SK-N-MC (cell line): ENCODE results near the gene SLAMF1.

Experiments
- DNase-seq: peaks from one replicate; pipeline ENCODE4 v3.0.0-alpha.2; 2011; ENCODE audit warnings: low read depth, low spot score
- H3K27ac ChIP-seq: fragments of 200-600 bp; sonication (generic); 2 replicates; pipeline ENCODE4 v1.5.1; 2016; ENCODE audit warnings: mixed run types
- H3K36me3 ChIP-seq: fragments of 200-600 bp; sonication (generic); 2 replicates; pipeline ENCODE4 v1.6.1; 2017; ENCODE audit warnings: antibody characterized with exemption, low read length, mixed read lengths; ENCODE audit not compliant: insufficient read depth
- H3K4me3 ChIP-seq: fragments of 200-600 bp; sonication (generic); 2 replicates; pipeline ENCODE4 v1.5.1; 2016
- H3K9ac ChIP-seq: fragments of 200-600 bp; sonication (generic); 2 replicates; pipeline ENCODE4 v1.8.0; 2017; ENCODE audit warnings: mixed run types, mixed read lengths; ENCODE audit not compliant: insufficient read length
- H3K9me3 ChIP-seq: fragments of 200-600 bp; sonication (generic); 2 replicates; pipeline ENCODE4 v1.6.1; 2017; ENCODE audit warnings: low read depth, mild to moderate bottlenecking, antibody characterized with exemption, low read length, moderate library complexity, mixed read lengths
- EZH2 ChIP-seq: fragments of 200-600 bp; sonication (generic); IDR thresholded peaks from one replicate; pipeline ENCODE4 v1.6.1; 2017; ENCODE audit warnings: antibody characterized with exemption
- FOXP2 ChIP-seq: optimal IDR thresholded peaks from 2 replicates; pipeline ENCODE3; 2011; ENCODE audit warnings: mild to moderate bottlenecking, moderate library complexity; ENCODE audit not compliant: insufficient read depth; ENCODE audit errors: extremely low read length, control extremely low read depth
- POLR2AphosphoS5 ChIP-seq: IDR thresholded peaks from 2 replicates; pipeline ENCODE4 v1.6.1; 2012; ENCODE audit warnings: mild to moderate bottlenecking, low read depth, low read length, borderline replicate concordance

Gene SLAMF1

GRCh38 chr1:160638540-160638857, 8.3 kb downstream of the SLAMF1 start:
- Histone ChIP-seq H3K4me3 (no peak overlapping the region), H3K9ac (no peak overlapping the region), H3K36me3 (no peaks in the 10 kb centered on the region), H3K27ac (no peak overlapping the region), H3K9me3 (no peaks in the 10 kb centered on the region)
- no peak for DNase-seq
- TF ChIP-seq FOXP2, result no peak
- TF ChIP-seq POLR2AphosphoS5, result no peak
- TF ChIP-seq EZH2, result no peak

DNA sequence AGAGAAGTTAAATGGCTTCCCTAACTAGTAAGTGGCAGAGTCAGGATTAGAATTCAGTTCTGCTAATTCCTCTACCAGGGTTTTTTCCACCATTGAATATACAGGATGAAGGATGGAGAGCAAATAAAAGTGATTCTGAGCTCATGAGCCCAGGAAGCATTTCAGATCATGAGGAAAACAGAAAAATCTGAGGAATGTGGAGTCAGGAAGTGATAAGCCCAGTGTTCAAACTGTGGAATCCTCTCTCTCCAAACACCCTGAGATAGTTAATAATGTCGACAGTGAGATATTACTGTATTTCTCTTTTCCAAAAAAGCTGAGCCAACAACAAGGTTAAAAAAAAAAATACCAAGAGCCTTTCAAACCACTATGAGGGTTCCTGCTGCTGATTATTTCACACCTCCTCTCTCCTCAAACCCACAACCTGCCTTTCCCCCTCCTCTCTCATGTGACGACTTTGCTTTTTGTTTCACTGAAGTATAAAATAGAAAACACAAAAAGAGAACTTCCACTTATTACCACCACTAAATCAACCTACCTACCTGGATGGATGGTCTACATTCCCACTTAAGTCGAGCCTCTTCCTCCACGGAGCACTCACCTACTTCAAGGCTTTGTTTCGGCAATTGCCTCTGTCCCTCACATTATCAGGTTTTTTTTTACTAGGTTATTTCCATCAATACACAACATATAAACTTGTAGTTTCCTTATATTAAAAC, 8.9 kb downstream of the SLAMF1 start:
- Histone ChIP-seq H3K9ac (no peak overlapping the region), H3K36me3 (no peaks in the 10 kb centered on the region), H3K4me3 (no peak overlapping the region), H3K27ac (no peak overlapping the region), H3K9me3 (no peaks in the 10 kb centered on the region)
- TF ChIP-seq FOXP2, result no peak
- no peak for TF ChIP-seq EZH2
- TF ChIP-seq POLR2AphosphoS5, result no peak
- no peak for DNase-seq

DNA sequence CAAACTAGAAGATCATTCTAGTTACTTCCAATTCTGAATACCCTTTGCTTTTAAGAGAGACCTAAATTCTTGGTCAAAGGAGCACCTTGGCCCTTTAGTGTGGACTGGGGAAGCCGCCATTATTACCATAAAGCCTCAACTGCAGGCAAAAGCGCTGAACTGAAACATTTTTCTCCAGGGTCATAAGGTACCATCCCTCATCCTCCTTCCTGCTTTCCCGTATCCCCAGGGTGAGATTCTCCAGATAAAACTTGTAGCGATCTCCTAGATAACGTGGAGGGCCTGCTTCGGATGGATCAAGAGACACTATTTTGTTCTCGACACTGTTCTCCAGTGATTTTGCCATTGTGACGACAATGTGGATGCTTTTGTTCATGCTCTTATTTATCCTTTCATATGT, 9.8 kb downstream of the SLAMF1 start:
- Histone ChIP-seq H3K9ac (no peak overlapping the region), H3K9me3 (no peaks in the 10 kb centered on the region), H3K36me3 (no peaks in the 10 kb centered on the region), H3K27ac (no peak overlapping the region), H3K4me3 (no peak overlapping the region)
- DNase-seq, result no peak
- TF ChIP-seq EZH2, result no peak
- no peak for TF ChIP-seq POLR2AphosphoS5
- no peak for TF ChIP-seq FOXP2

DNA sequence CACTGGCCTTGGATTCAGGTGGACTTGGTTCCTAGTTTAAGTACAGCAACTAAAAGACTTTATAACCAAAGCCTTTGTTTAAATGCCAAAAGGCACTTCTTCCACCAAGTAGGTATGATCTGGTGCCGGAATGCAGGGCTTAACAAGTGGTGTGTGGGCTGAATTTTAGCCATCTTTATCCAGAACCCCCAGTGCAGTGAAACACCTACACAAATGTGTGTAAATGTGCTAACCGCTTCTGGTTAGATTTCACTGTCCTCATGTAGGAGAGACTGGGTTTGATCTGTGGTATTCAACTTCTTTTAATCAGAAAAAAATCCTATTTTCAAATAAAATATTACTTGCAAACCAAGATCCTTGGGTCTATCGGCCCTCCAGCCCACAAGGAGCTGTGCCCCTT, 10.3 kb downstream of the SLAMF1 start:
- H3K9ac ChIP-seq, result no peak overlapping the region
- H3K27ac ChIP-seq, result no peak overlapping the region
- H3K4me3 ChIP-seq, result no peak overlapping the region
- DNase-seq, result no peak
- TF ChIP-seq POLR2AphosphoS5 (no peak), EZH2 (no peak), FOXP2 (no peak)
- no peaks in the 10 kb centered on the region for H3K36me3 ChIP-seq
- H3K9me3 ChIP-seq, result no peaks in the 10 kb centered on the region

DNA sequence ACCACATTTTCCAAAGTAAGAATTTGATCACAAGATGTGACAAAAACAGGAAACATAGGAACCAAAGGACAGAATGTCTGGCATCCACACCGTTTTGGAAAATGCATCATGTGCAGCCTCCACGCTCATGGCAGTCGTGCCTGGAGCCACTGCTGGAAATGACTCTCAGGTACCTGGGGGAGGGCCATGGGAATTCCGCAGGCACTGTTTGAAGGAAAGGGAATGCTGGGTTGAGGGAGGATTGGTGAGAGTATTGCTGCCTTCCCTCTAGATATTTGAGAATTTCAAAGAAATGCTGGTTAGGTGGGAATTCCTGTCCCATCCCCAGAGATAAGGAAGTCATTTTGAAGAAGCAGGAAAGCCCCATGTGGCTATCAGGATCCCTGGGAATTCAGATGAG, 10.8 kb downstream of the SLAMF1 start:
- Histone ChIP-seq H3K9me3 (no peaks in the 10 kb centered on the region), H3K9ac (no peak overlapping the region), H3K4me3 (no peak overlapping the region), H3K27ac (no peak overlapping the region), H3K36me3 (no peaks in the 10 kb centered on the region)
- DNase-seq, result no peak
- TF ChIP-seq EZH2 (no peak), FOXP2 (no peak), POLR2AphosphoS5 (no peak)

DNA sequence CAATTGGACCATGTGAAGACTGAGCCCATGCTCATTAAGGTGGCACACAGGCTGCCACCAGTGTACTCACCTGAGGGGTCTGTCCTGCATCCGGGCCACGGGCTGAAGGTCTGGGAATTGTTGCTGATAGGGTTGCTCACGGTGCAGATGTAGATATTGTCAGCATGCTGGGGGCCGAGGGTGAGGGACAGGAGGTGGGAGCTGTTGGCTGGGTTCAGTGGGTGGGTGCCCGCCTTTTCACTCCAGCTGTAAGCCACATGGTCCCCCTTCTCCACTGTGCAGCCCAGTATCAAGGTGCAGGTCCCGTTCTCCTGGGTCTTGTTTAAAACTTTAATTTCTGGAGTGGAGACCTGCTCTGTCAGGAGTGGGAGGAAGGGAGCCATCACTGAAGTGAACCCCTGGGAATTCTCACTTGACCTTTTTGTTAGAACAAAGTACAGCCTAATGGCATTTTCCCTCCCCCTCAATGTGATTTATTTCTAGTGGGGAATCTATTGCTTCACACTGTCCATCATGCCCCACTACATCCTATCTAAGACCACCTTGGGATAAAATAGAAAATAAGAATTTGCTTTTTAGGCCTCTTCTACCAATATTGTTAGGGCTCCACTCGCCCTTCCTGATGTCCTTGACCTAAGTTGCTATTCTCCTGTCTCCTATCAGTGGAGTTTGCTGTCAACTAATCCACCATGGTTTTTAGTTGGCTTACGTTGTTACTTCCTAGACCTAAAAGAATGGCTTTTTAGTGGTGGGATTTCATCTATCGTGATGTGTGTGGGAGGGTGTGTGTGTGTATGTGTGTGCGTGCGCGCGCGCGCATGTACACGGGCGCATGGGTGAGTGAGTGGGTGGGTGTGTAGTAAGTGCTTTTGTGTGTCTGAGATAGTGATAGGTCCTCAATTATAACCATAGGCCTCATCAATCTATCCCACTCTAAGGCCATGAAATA, 12.0 kb downstream of the SLAMF1 start:
- no peak overlapping the region for H3K27ac ChIP-seq
- no peak for DNase-seq
- H3K4me3 ChIP-seq, result no peak overlapping the region
- TF ChIP-seq POLR2AphosphoS5, result no peak
- H3K36me3 ChIP-seq, result no peaks in the 10 kb centered on the region
- no peaks in the 10 kb centered on the region for H3K9me3 ChIP-seq
- no peak overlapping the region for H3K9ac ChIP-seq

GRCh38 chr1:160633330-160633903, 13.4 kb downstream of the SLAMF1 start:
- Histone ChIP-seq H3K9me3 (no peaks in the 10 kb centered on the region), H3K9ac (no peak overlapping the region), H3K4me3 (no peak overlapping the region), H3K27ac (no peak overlapping the region), H3K36me3 (no peaks in the 10 kb centered on the region)
- no peak for DNase-seq
- no peak for TF ChIP-seq EZH2
- no peak for TF ChIP-seq FOXP2
- no peak for TF ChIP-seq POLR2AphosphoS5

DNA sequence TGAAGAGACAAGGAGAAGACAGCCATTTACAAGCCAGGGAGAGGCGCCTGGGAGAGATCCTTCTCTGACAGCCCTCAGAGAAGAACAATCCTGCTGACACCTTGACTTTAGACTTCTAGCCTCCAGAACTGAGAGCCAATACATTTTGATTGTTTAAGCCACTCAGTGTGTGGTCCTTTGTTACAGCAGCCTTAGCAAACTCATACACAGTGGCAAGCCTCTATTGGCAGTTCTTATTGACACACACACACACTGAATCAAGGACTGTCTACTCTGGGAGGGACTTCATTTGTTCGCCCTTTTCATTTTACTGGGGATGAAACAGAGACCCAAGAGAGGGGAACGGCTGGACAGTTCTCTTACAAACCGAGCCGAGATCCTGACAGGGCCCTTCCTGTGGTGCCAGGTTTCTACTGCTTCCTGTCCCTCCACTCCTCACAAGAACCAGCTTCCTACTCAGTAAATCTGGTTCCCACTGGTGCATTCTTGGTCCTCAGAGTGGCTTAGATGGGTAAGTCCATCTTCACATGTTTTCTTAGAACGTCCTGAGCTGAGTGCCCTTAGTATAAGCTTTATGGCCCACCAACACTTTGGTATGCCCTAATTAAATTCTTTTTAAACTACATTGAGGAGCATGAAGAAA, 14.7 kb downstream of the SLAMF1 start:
- Histone ChIP-seq H3K36me3 (no peaks in the 10 kb centered on the region), H3K9me3 (no peaks in the 10 kb centered on the region), H3K27ac (no peak overlapping the region), H3K4me3 (no peak overlapping the region), H3K9ac (no peak overlapping the region)
- no peak for DNase-seq
- TF ChIP-seq POLR2AphosphoS5 (no peak), EZH2 (no peak), FOXP2 (no peak)
